H1 (cell line): ENCODE measurements around the gene CYP27B1. TPM values are rescaled to one million over a fixed set of nuclear protein-coding genes. Genes with fewer than 3 reads are reported as not detected.

Experiments
- CTCF ChIA-PET: fragments of 300-600 bp; sonication (Branson Sonifier 250); formaldehyde crosslinking; loops from one replicate; lab custom pipeline; 2021; ENCODE audit not compliant: partially characterized antibody; lab: Charles Lee
- POLR2A ChIA-PET: fragments of 300-600 bp; sonication (Branson Sonifier 250); formaldehyde crosslinking; loops from one replicate; lab custom pipeline; 2021; ENCODE audit warnings: inconsistent platforms; ENCODE audit not compliant: partially characterized antibody; lab: Charles Lee
- DNase-seq, 2 experiments: peaks; one replicate each; pipeline versions ENCODE4 v3.0.0 to v3.0.0-alpha.2; 2010 to 2022; ENCODE audit warnings: low spot score in 2 of 2, low read depth in 1 of 2, mixed read lengths in 1 of 2
- FAIRE-seq: peaks from 2 replicates; lab custom pipeline; 2011; peaks lifted over from hg19 to GRCh38; lab: Jason Lieb, UNC
- H2AFZ ChIP-seq: 2 replicates; pipeline ENCODE4 v1.8.1; 2012; ENCODE audit warnings: low read length, inconsistent platforms
- H2AK5ac ChIP-seq: 2 replicates; pipeline ENCODE4 v1.6.1; 2013; ENCODE audit warnings: low read depth, low read length
- H2BK120ac ChIP-seq: replicated peaks from 2 replicates; pipeline ENCODE3; 2013; ENCODE audit warnings: low read depth, low read length, inconsistent platforms
- H2BK12ac ChIP-seq: 2 replicates; pipeline ENCODE4 v1.6.1; 2013; ENCODE audit warnings: low read depth, low read length
- H2BK15ac ChIP-seq: 2 replicates; pipeline ENCODE4 v1.6.1; 2013; ENCODE audit warnings: low read length
- H2BK20ac ChIP-seq: 2 replicates; pipeline ENCODE4 v1.6.1; 2013; ENCODE audit warnings: low read length
- H2BK5ac ChIP-seq: 2 replicates; pipeline ENCODE4 v1.6.1; 2013; ENCODE audit warnings: low read depth, low read length
- H3K14ac ChIP-seq: 2 replicates; pipeline ENCODE4 v1.6.1; 2013; ENCODE audit warnings: inconsistent platforms; ENCODE audit not compliant: insufficient read length
- H3K18ac ChIP-seq: 2 replicates; pipeline ENCODE4 v1.6.1; 2013; ENCODE audit warnings: low read length; ENCODE audit errors: extremely low read depth
- H3K23ac ChIP-seq: 2 replicates; pipeline ENCODE4 v1.6.1; 2013; ENCODE audit warnings: inconsistent platforms; ENCODE audit not compliant: insufficient read length
- H3K23me2 ChIP-seq: 2 replicates; pipeline ENCODE4 v1.6.1; 2013; ENCODE audit warnings: low read depth, low read length
- H3K27ac ChIP-seq: 2 replicates; pipeline ENCODE4 v1.6.1; 2011; ENCODE audit warnings: low read depth, low read length, inconsistent platforms
- H3K27me3 ChIP-seq, 4 experiments: replicated peaks in 1 of 4; 1 replicate in 1 of 4; 2 replicates in 3 of 4; pipeline versions ENCODE4 v1.6.1 to v1.8.1; 2011 to 2013; ENCODE audit warnings: low read length in 3 of 4, mild to moderate bottlenecking in 3 of 4, inconsistent platforms in 2 of 4, mixed read lengths in 2 of 4, moderate library complexity in 1 of 4; ENCODE audit not compliant: control insufficient read depth in 3 of 4, insufficient read depth in 3 of 4; ENCODE audit errors: extremely low read depth in 1 of 4
- H3K36me3 ChIP-seq, 4 experiments: 2 replicates each; pipeline versions ENCODE4 v1.6.1 to v1.8.1; 2011 to 2013; ENCODE audit warnings: mild to moderate bottlenecking in 4 of 4, low read length in 3 of 4, moderate library complexity in 2 of 4, control low read depth in 1 of 4, inconsistent platforms in 1 of 4; ENCODE audit not compliant: insufficient read depth in 4 of 4, control insufficient read depth in 2 of 4
- H3K4ac ChIP-seq: replicated peaks from 2 replicates; pipeline ENCODE3; 2013; ENCODE audit warnings: low read length, low read depth, mixed read lengths, inconsistent platforms; ENCODE audit not compliant: insufficient read length
- H3K4me1 ChIP-seq, 4 experiments: replicated peaks in 1 of 4; 1 replicate in 1 of 4; 2 replicates in 3 of 4; pipeline versions ENCODE4 v1.6.1 to v1.8.1; 2011 to 2013; ENCODE audit warnings: low read length in 3 of 4, inconsistent platforms in 2 of 4, mixed read lengths in 1 of 4; ENCODE audit not compliant: insufficient read depth in 4 of 4, control insufficient read depth in 3 of 4
- H3K4me2 ChIP-seq, 2 experiments: 2 replicates each; pipeline versions ENCODE4 v1.6.1 to v1.8.1; 2011 to 2013; ENCODE audit warnings: low read depth in 2 of 2, low read length in 2 of 2, control low read depth in 1 of 2, inconsistent platforms in 1 of 2, mild to moderate bottlenecking in 1 of 2; ENCODE audit not compliant: insufficient read depth in 1 of 2
- H3K4me3 ChIP-seq, 4 experiments: fragments of 200-600, 300-600 bp in 1 of 4; sonication (generic), shearing (Covaris generic), sonication (Bioruptor Twin) in 1 of 4; 2 replicates each; pipeline versions ENCODE4 v1.5.1 to v1.8.1; 2011 to 2016; ENCODE audit warnings: low read length in 4 of 4, low read depth in 3 of 4, control low read depth in 2 of 4, inconsistent platforms in 2 of 4, mild to moderate bottlenecking in 2 of 4, mixed read lengths in 1 of 4, moderate library complexity in 1 of 4; ENCODE audit not compliant: insufficient read depth in 2 of 4; ENCODE audit errors: extremely low read depth in 1 of 4
- H3K56ac ChIP-seq: replicated peaks from 2 replicates; pipeline ENCODE3; 2013; ENCODE audit warnings: low read depth, mild to moderate bottlenecking, mixed read lengths, low read length, inconsistent platforms; ENCODE audit not compliant: insufficient read length
- H3K79me1 ChIP-seq: 2 replicates; pipeline ENCODE4 v1.6.1; 2013; ENCODE audit warnings: low read depth, low read length, control low read depth
- H3K79me2 ChIP-seq, 2 experiments: 2 replicates each; pipeline versions ENCODE4 v1.6.1 to v1.8.1; 2012 to 2013; ENCODE audit warnings: low read length in 2 of 2, mild to moderate bottlenecking in 2 of 2, inconsistent platforms in 1 of 2; ENCODE audit not compliant: insufficient read depth in 2 of 2, control insufficient read depth in 1 of 2
- H3K9ac ChIP-seq, 4 experiments: replicated peaks in 1 of 4; 1 replicate in 1 of 4; 2 replicates in 3 of 4; pipeline versions ENCODE4 v1.6.1 to v1.8.1; 2011 to 2013; ENCODE audit warnings: low read depth in 3 of 4, low read length in 3 of 4, control low read depth in 2 of 4, mild to moderate bottlenecking in 2 of 4, moderate library complexity in 2 of 4, inconsistent platforms in 1 of 4; ENCODE audit errors: extremely low read depth in 1 of 4
- H3K9me3 ChIP-seq, 2 experiments: 2 replicates each; pipeline versions ENCODE4 v1.6.1 to v1.8.1; 2012 to 2013; ENCODE audit warnings: mild to moderate bottlenecking in 2 of 2, moderate library complexity in 2 of 2, control low read depth in 1 of 2, inconsistent platforms in 1 of 2, low read depth in 1 of 2, low read length in 1 of 2, mixed read lengths in 1 of 2; ENCODE audit not compliant: insufficient read depth in 2 of 2
- H4K20me1 ChIP-seq, 2 experiments: replicated peaks in 1 of 2; 2 replicates each; pipeline versions ENCODE3 to v1.8.1; 2011 to 2013; ENCODE audit warnings: inconsistent platforms in 2 of 2, low read length in 2 of 2, mild to moderate bottlenecking in 1 of 2; ENCODE audit not compliant: insufficient read depth in 2 of 2, control insufficient read depth in 1 of 2
- H4K5ac ChIP-seq: 2 replicates; pipeline ENCODE4 v1.6.1; 2013; ENCODE audit warnings: low read length, low read depth, mixed read lengths, inconsistent platforms; ENCODE audit not compliant: insufficient read length
- H4K8ac ChIP-seq: 2 replicates; pipeline ENCODE4 v1.8.0; 2013; ENCODE audit warnings: mild to moderate bottlenecking, moderate library complexity, low read length, inconsistent platforms; ENCODE audit not compliant: insufficient read depth; ENCODE audit errors: extremely low read depth
- H4K91ac ChIP-seq: replicated peaks from 2 replicates; pipeline ENCODE3; 2013; ENCODE audit warnings: low read length, mixed read lengths, inconsistent platforms; ENCODE audit not compliant: insufficient read length
- ATF2 ChIP-seq: IDR thresholded peaks from 2 replicates; pipeline ENCODE4 v1.6.1; 2012; ENCODE audit warnings: low read length, inconsistent platforms
- CTBP2 ChIP-seq: IDR thresholded peaks from 2 replicates; pipeline ENCODE4 v1.7.0; 2011; ENCODE audit warnings: borderline replicate concordance, mild to moderate bottlenecking, moderate library complexity, mixed read lengths, low read length; ENCODE audit not compliant: insufficient read depth, insufficient read length
- EZH2 ChIP-seq: fragments of 200-600 bp; sonication (generic); IDR thresholded peaks from 2 replicates; pipeline ENCODE4 v1.7.1; 2012; ENCODE audit warnings: low read depth, mild to moderate bottlenecking, moderate library complexity, low read length, inconsistent platforms; ENCODE audit not compliant: severe bottlenecking
- FOSL1 ChIP-seq: IDR thresholded peaks from 2 replicates; pipeline ENCODE4 v1.6.1; 2011; ENCODE audit warnings: mild to moderate bottlenecking, low read depth, low read length, moderate library complexity; ENCODE audit not compliant: insufficient read depth
- POLR2A ChIP-seq, 2 experiments: IDR thresholded peaks; 1 replicate in 1 of 2; 2 replicates in 1 of 2; pipeline ENCODE4 v1.6.1; 2011; ENCODE audit warnings: low read depth in 2 of 2, low read length in 2 of 2, mild to moderate bottlenecking in 2 of 2; ENCODE audit errors: control extremely low read depth in 1 of 2
- RNF2 ChIP-seq: fragments of 200-900, 300-1000 bp; sonication (generic); IDR thresholded peaks from 2 replicates; pipeline ENCODE4 v1.7.1; 2016; ENCODE audit warnings: borderline replicate concordance, low read depth, mild to moderate bottlenecking, antibody characterized with exemption, low read length; ENCODE audit not compliant: poor library complexity, severe bottlenecking; ENCODE audit errors: missing control alignments
- TAF1 ChIP-seq: IDR thresholded peaks from 2 replicates; pipeline ENCODE4 v1.6.1; 2011; ENCODE audit warnings: mild to moderate bottlenecking, low read depth, low read length
- TAF7 ChIP-seq: optimal IDR thresholded peaks from 2 replicates; pipeline ENCODE3; 2011; ENCODE audit warnings: low read depth, mild to moderate bottlenecking, inconsistent platforms, low read length, moderate library complexity, borderline replicate concordance
- WGBS, 2 experiments: shearing (Covaris generic) in 1 of 2; methylation state at CpG; one replicate each; pipeline versions ENCODE4 v1.1.6 to v1.1.7; 2013 to 2015; ENCODE audit warnings: low lambda C conversion rate in 2 of 2, mixed read lengths in 2 of 2, inconsistent platforms in 1 of 2, low coverage in 1 of 2, missing lambda C conversion rate in 1 of 2; ENCODE audit not compliant: insufficient replicate concordance in 2 of 2, insufficient coverage in 1 of 2, insufficient read length in 1 of 2; ENCODE audit errors: extremely low coverage in 1 of 2, missing lambda C conversion rate in 1 of 2; 5-methylcytosine and 5-hydroxymethylcytosine counted together
- polyA plus RNA-seq, 7 experiments: library from polyadenylated mRNA; depleted of rRNA in 3 of 7; stranded (reverse) in 5 of 7; unstranded in 2 of 7; fragments of >200 nt in 5 of 7; fragments of 200-250 nt in 2 of 7; gene quantifications; 1 replicate in 5 of 7; 2 replicates in 1 of 7; 4 replicates in 1 of 7; pipeline versions ENCODE4 v1.2.1 to v1.2.3, GENCODE V29; 2011 to 2013; ENCODE audit warnings: missing spikeins in 2 of 7, mixed read lengths in 2 of 7
- total RNA-seq: library from RNA; stranded (reverse); fragmentation: NEBNext Ultra II Directional; extraction: Animal tissue kit (Norgen Biotek cat#: 25700); gene quantifications from 2 replicates; pipeline ENCODE4 v1.2.1, GENCODE V29; 2021

The CYP27B1 gene
- total and polyA plus RNA-seq, 2 of the 8 experiments (the other 6 are each of a cell fraction or from before 2014, with no cell fraction given), result 2.9 to 3.3 TPM

GRCh38 chr12:57719777-57720605 lies 46.9 kb downstream of the CYP27B1 start:
- no peak overlapping the region for H2BK20ac ChIP-seq
- H4K8ac ChIP-seq, result no peak overlapping the region
- no peak overlapping the region for H3K23ac ChIP-seq
- TF ChIP-seq RNF2, result no peak
- TF ChIP-seq POLR2A (IDR thresholded peaks at IDR 0.05; ENCODE audit: control extremely low read depth in 1 of 2, low read depth in 2 of 2, low read length in 2 of 2), result no peak
- no peak for TF ChIP-seq EZH2
- TF ChIP-seq CTBP2, result no peak
- TF ChIP-seq TAF1, result no peak
- no peak for TF ChIP-seq ATF2
- no peak for TF ChIP-seq FOSL1
- TF ChIP-seq TAF7, result no peak
- H3K4ac ChIP-seq, result no peak overlapping the region
- no peaks in the 10 kb centered on the region for H3K79me2 ChIP-seq
- no peak overlapping the region for H3K4me2 ChIP-seq
- H2BK15ac ChIP-seq, result no peak overlapping the region
- H3K14ac ChIP-seq, result no peak overlapping the region
- H3K4me1 ChIP-seq, result no peaks in the 10 kb centered on the region
- no peak overlapping the region for H4K5ac ChIP-seq
- no peak overlapping the region for H3K18ac ChIP-seq
- POLR2A ChIA-PET, result interaction anchor here (0.6 to 1.4 kb wide), 4 partner anchors 10 to 182 kb away, joined by 3 read pairs; no protein-coding TSS in a partner anchor
- no peaks in the 10 kb centered on the region for H3K79me1 ChIP-seq
- no peak overlapping the region for H3K56ac ChIP-seq
- no peak overlapping the region for H3K4me3 ChIP-seq
- H2BK5ac ChIP-seq, result no peak overlapping the region
- no peak overlapping the region for H3K9ac ChIP-seq
- 88% methylated on average over 16 of the region's 20 CpGs; no CpG with 5 or more reads in 1 of the 2 experiments for WGBS, 2 experiments
- H3K27me3 ChIP-seq, result peaks cover 0 to 15% (median 8%) of the 10 kb centered on the region in 4 experiments; a peak in 4 of 7 replicates
- H3K27ac ChIP-seq, result no peak overlapping the region
- H2BK120ac ChIP-seq, result no peak overlapping the region
- H3K36me3 ChIP-seq, result peaks cover 0 to 22% (median 5%) of the 10 kb centered on the region in 4 experiments; a peak in 4 of 8 replicates
- H3K23me2 ChIP-seq, result no peaks in the 10 kb centered on the region
- H4K20me1 ChIP-seq, result peaks cover 0 to 3% of the 10 kb centered on the region in 2 experiments
- peak in 1 of 2 experiments; percentile 37 for DNase-seq
- no peak overlapping the region for H2AFZ ChIP-seq
- H3K9me3 ChIP-seq, result no peaks in the 10 kb centered on the region
- H2AK5ac ChIP-seq, result no peak overlapping the region
- H4K91ac ChIP-seq, result no peak overlapping the region
- FAIRE-seq, result no peak
- no peak overlapping the region for H2BK12ac ChIP-seq
- CTCF ChIA-PET, result interaction anchor here (1.1 to 11.7 kb wide), 8 partner anchors 13 to 135 kb away, joined by 3 to 149 read pairs (median 4); partner anchors contain the start of genes AGAP2, B4GALNT1 and OS9
